Activated CD8-positive, alpha-beta memory T cell treated with anti-CD3 and anti-CD28 coated beads for 24 hours (primary cell): ENCODE measurements around the gene FOXC1.

ENCODE experiments used
- DNase-seq: peaks from one replicate; pipeline ENCODE4 v3.0.0-alpha.2; 2020

FOXC1 gene

GRCh38 chr6:1584996-1585668 lies 24.6 kb upstream of the FOXC1 start:
- DNase-seq = peak; percentile 47

- DNase-seq = no peak
These were observed 24.1 kb upstream of the FOXC1 start for GRCh38 chr6:1585669-1586049.

- DNase-seq = peak; percentile 9
These were observed 23.5 kb upstream of the FOXC1 start for GRCh38 chr6:1586256-1586655.

- peak; percentile 11 for DNase-seq
These were observed 22.8 kb upstream of the FOXC1 start for GRCh38 chr6:1586861-1587450.

- no peak for DNase-seq
These were observed 22.2 kb upstream of the FOXC1 start for GRCh38 chr6:1587546-1587945.

- DNase-seq = peak; percentile 11
These were observed 21.7 kb upstream of the FOXC1 start for GRCh38 chr6:1587977-1588376.

GRCh38 chr6:1589208-1589607 lies 20.5 kb upstream of the FOXC1 start:
- no peak for DNase-seq

- peak; percentile 13 for DNase-seq
These were observed 19.1 kb upstream of the FOXC1 start for GRCh38 chr6:1590580-1590979.

- peak; percentile 32 for DNase-seq
These were observed 18.5 kb upstream of the FOXC1 start for GRCh38 chr6:1591243-1591642.

GRCh38 chr6:1591926-1592325 lies 17.8 kb upstream of the FOXC1 start:
- DNase-seq = peak; percentile 19

- DNase-seq = peak; percentile 30
These were observed 16.9 kb upstream of the FOXC1 start for GRCh38 chr6:1592852-1593251.

- peak; percentile 9 for DNase-seq
These were observed 16.3 kb upstream of the FOXC1 start for GRCh38 chr6:1593286-1593957.

GRCh38 chr6:1593958-1594314 lies 15.8 kb upstream of the FOXC1 start:
- peak; percentile 41 for DNase-seq

- peak; percentile 51 for DNase-seq
These were observed 15.1 kb upstream of the FOXC1 start for GRCh38 chr6:1594445-1595200.

GRCh38 chr6:1595271-1596087 lies 14.2 kb upstream of the FOXC1 start:
- DNase-seq = no peak

GRCh38 chr6:1596088-1596852 lies 13.4 kb upstream of the FOXC1 start:
- DNase-seq = peak; percentile 87

GRCh38 chr6:1597121-1597744 lies 12.5 kb upstream of the FOXC1 start:
- no peak for DNase-seq

- no peak for DNase-seq
These were observed 11.8 kb upstream of the FOXC1 start for GRCh38 chr6:1597924-1598323.

GRCh38 chr6:1598433-1598832 lies 11.3 kb upstream of the FOXC1 start:
- no peak for DNase-seq

GRCh38 chr6:1598886-1599285 lies 10.8 kb upstream of the FOXC1 start:
- no peak for DNase-seq

- no peak for DNase-seq
These were observed 10.2 kb upstream of the FOXC1 start for GRCh38 chr6:1599469-1599868.
